ENCODE measurements around the gene CHST3.

DNA sequence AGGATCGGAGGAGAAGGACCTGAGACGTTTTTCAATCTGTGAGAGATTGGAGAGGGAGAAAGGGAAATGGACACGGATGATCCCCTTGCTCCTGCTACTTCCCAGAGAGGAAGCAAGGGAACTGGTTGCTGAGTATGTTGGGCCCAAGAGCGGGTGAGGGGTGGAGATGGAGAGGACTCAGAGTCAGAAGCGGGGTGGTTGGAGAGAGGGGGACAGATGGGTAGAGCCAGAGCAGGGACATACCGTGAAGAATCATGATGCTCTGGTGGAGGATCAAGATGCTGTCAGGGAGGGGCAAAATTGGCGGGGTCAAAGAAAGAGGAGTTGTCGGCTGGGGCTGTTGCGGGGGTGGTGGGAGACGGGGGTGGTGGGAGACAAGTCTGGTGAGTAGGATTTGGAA, 2.4 kb upstream of the CHST3 start:
- TF ChIP-seq POLR2A (IDR thresholded peaks at IDR 0.05): no peak
- TF ChIP-seq, protein P1, sequence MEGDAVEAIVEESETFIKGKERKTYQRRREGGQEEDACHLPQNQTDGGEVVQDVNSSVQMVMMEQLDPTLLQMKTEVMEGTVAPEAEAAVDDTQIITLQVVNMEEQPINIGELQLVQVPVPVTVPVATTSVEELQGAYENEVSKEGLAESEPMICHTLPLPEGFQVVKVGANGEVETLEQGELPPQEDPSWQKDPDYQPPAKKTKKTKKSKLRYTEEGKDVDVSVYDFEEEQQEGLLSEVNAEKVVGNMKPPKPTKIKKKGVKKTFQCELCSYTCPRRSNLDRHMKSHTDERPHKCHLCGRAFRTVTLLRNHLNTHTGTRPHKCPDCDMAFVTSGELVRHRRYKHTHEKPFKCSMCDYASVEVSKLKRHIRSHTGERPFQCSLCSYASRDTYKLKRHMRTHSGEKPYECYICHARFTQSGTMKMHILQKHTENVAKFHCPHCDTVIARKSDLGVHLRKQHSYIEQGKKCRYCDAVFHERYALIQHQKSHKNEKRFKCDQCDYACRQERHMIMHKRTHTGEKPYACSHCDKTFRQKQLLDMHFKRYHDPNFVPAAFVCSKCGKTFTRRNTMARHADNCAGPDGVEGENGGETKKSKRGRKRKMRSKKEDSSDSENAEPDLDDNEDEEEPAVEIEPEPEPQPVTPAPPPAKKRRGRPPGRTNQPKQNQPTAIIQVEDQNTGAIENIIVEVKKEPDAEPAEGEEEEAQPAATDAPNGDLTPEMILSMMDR (IDR thresholded peaks at IDR 0.05): no peak

All from lower leg skin (tissue), 3 donors.